Subcutaneous abdominal adipose tissue (tissue), 5 donors: ENCODE measurements around the gene CASP5.

ENCODE experiments used
- H3K27ac ChIP-seq: one replicate; pipeline ENCODE4 v1.7.0; 2013; ENCODE audit warnings: low read depth, mild to moderate bottlenecking, inconsistent platforms, low read length, moderate library complexity
- H3K27me3 ChIP-seq, 5 donors: one replicate each; pipeline ENCODE4 v1.7.0; 2013; ENCODE audit warnings: low read length in 5 of 5, inconsistent platforms in 1 of 5; ENCODE audit not compliant: control insufficient read depth in 5 of 5, insufficient read depth in 4 of 5
- H3K36me3 ChIP-seq, 5 donors: one replicate each; pipeline ENCODE4 v1.7.0; 2013; ENCODE audit warnings: low read length in 5 of 5; ENCODE audit not compliant: control insufficient read depth in 5 of 5, insufficient read depth in 5 of 5
- H3K4me1 ChIP-seq, 5 donors: one replicate each; pipeline ENCODE4 v1.7.0; 2013; ENCODE audit warnings: low read length in 5 of 5, mild to moderate bottlenecking in 3 of 5, moderate library complexity in 1 of 5; ENCODE audit not compliant: control insufficient read depth in 5 of 5, insufficient read depth in 5 of 5
- H3K4me3 ChIP-seq, 5 donors: one replicate each; pipeline ENCODE4 v1.7.0; 2013; ENCODE audit warnings: low read length in 5 of 5, low read depth in 1 of 5
- H3K9ac ChIP-seq, 5 donors: one replicate each; pipeline ENCODE4 v1.7.0; 2013; ENCODE audit warnings: low read length in 5 of 5, mild to moderate bottlenecking in 4 of 5, moderate library complexity in 3 of 5
- H3K9me3 ChIP-seq, 5 donors: one replicate each; pipeline ENCODE4 v1.7.0; 2013; ENCODE audit warnings: low read length in 5 of 5; ENCODE audit not compliant: control insufficient read depth in 5 of 5
- donor health status: healthy.
- donor health status: healthy.
- donor health status: healthy.
- donor health status: healthy.
- donor health status: healthy.

The CASP5 gene

DNA sequence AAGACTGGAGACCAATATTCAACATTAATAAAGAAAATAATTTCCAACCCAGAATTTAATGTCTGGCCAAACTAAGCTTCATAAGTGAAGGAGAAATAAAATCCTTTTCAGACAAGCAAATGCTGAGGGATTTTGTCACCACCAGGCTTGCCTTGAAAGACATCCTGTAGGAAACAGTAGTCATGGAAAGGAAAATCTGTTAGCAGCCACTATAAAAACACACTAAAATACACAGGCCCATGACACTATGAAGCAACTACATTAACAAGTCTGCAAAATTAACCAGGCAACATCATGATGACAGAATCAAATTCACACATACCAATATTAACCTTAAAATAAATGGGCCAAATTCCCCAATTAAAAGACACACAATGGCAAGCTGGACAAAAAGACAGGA, 52.2 kb downstream of the CASP5 start:
- peaks cover 0 to 30% (median 18%) of the 10 kb centered on the region in 5 donors for H3K4me1 ChIP-seq
- no peak overlapping the region for H3K4me3 ChIP-seq
- H3K27ac ChIP-seq: no peak overlapping the region
- H3K36me3 ChIP-seq: no peaks in the 10 kb centered on the region
- H3K9me3 ChIP-seq: peaks cover 0 to 12% (median 2%) of the 10 kb centered on the region in 5 donors
- no peaks in the 10 kb centered on the region for H3K27me3 ChIP-seq
- H3K9ac ChIP-seq: no peak overlapping the region

DNA sequence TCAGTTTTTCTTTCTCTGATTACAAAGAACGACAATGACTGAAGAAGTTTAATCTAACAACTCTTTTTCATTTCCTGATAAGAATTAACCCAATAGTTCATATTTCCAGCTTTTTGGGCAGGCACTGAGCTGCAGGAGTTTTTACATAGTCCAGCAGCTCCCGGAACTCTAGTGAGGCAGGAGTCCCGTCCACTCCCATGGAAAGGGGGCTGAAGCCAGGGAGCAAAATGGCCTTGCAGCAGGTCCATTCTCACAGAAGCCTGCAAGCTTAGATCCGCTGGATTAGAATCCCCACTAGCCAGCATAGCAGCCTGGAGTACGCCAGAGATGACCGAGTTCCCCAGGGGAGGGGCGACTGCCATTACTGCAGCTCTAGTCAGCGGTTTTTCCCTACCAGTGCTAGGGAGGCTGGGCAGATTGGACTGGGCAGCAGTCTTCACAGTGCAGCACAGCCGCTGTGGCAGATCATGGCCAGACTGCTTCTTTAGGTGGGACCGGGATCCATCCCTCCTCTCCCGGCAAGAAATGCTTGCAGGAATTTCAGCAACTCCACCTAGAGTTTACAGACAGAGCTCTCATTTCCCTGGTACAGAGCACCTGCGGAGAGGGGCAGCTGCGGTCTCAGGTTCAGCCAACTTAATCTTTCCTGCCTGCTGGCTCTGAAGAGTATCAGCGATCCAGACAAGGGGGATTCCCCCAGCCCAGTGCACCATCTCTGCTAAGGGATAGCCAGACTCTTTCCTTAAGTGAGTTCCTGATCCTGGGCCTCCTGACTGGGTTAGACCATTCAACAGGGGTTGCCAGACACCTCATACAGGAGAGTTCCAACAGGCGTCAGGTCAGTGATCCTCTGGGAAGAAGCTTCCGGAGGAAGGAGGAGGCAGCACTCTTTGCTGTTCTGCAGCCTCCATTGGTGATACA, 53.9 kb downstream of the CASP5 start:
- H3K9ac ChIP-seq: peak overlapping the region; percentile 57 to 98 (median 87)

DNA sequence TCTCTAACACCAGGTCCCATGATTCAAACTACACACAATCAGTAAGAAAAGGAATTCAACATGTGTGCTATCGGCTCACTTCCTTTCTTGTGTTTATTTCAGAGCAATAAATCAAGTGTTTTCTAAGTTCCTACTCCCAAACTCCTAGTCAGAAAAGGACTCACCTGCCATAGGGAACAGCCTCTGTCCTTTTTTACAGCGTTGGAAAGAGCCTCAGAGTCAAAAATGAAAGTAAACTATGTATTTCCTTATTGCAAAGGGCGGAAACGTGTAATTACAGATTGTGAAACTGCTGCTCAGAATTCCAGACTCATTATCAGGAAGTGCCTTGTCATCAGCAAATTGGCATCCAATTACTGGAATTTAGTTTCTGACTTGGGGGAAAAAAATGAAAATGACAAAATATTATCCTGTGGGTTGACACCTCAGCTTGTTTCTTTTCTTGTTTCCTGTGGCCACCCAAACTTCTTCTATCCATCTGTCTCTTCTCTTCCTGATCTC, 54.6 kb downstream of the CASP5 start, which contains the start of gene CASP4:
Gene CASP4, minus strand, starts transcription at position 220 of the 501 bp plus-strand sequence. Its CDS starts 49 bp downstream, at position 171.
- no peaks in the 10 kb centered on the region for H3K27me3 ChIP-seq
- H3K9ac ChIP-seq: peak within 1 kb of the TSS; percentile 57 to 98 (median 87)
- H3K4me3 ChIP-seq: peak within 1 kb of the TSS; percentile 75 to 94 (median 84)
- H3K27ac ChIP-seq: peak within 1 kb of the TSS; percentile 92
- peaks cover 0 to 9% (median 0%) of the 10 kb centered on the region in 5 donors for H3K9me3 ChIP-seq
- peaks cover 0 to 40% (median 27%) of the 10 kb centered on the region in 5 donors for H3K4me1 ChIP-seq
- no peaks in the 10 kb centered on the region for H3K36me3 ChIP-seq

More for the DNA sequence above, 53.9 kb downstream of the CASP5 start:
- H3K9me3 ChIP-seq: peaks cover 0 to 9% (median 0%) of the 10 kb centered on the region in 5 donors
- H3K4me1 ChIP-seq: peaks cover 0 to 36% (median 24%) of the 10 kb centered on the region in 5 donors
- H3K27ac ChIP-seq: peak overlapping the region; percentile 92
- H3K27me3 ChIP-seq: no peaks in the 10 kb centered on the region
- peak overlapping the region; percentile 75 to 94 (median 84) for H3K4me3 ChIP-seq
- no peaks in the 10 kb centered on the region for H3K36me3 ChIP-seq

DNA sequence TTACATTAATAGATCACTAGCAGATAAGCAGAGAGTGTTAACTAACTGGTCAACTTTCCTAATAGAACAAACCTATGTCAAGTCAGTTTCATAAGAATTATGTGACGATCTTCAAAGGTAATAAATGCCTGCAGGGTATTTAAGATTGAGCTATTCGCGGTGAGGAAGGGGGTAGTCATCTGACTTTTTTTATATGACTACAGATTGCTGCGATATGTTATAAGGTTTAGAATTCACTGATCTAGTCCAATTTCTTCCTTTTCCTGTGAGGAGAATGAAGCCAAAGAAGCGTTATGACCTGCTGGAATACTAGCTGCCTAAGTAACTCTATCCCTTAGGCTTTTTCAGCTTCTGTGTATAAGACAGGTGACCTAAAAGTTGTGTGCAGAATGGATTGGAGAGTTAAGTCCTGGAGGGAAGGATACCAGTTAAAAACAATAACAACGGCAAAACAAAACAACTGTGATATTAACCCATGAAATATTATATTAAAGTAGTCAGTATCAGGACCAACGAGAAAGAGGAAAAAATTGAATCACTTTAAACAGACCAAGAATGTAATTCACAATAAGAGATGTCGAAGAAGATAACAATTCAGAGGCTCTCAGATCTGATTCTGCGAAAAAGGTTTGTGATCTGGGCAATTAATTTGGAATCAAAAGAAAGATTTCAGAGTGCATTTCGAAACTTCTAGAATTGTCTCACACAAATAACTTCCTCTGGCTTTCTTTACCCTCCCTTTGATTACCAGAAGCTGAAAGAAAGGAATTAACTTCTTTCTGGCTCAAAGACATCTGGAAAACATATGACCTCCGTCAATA, 55.2 kb downstream of the CASP5 start:
- peaks cover 0 to 41% (median 30%) of the 10 kb centered on the region in 5 donors for H3K4me1 ChIP-seq
- peak overlapping the region; percentile 75 to 94 (median 84) for H3K4me3 ChIP-seq
- H3K27ac ChIP-seq: peak overlapping the region; percentile 92
- H3K27me3 ChIP-seq: no peaks in the 10 kb centered on the region
- no peaks in the 10 kb centered on the region for H3K36me3 ChIP-seq
- H3K9me3 ChIP-seq: peaks cover 0 to 4% (median 0%) of the 10 kb centered on the region in 5 donors
- H3K9ac ChIP-seq: peak overlapping the region; percentile 57 to 98 (median 87)

DNA sequence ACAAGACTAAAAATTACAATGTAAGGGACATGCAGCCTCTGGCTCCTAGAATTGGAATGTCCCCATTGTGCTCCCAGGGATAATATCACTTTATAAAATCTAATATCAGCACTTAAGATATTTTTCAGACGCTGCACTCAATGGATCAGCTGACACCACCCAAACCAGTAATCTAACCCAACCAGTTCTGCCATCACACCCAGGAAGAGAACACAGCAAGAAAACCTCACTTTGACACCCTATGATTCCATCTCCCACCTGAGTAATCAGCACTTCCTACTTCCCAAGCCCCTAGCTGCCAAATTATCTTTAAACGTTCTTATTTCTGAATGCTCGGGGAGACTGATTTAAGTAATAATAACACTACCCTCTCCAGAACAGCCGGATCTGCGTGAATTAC, 57.2 kb downstream of the CASP5 start:
- no peaks in the 10 kb centered on the region for H3K9me3 ChIP-seq
- H3K27me3 ChIP-seq: no peaks in the 10 kb centered on the region
- no peak overlapping the region for H3K9ac ChIP-seq
- H3K27ac ChIP-seq: no peak overlapping the region
- peaks cover 2 to 51% (median 40%) of the 10 kb centered on the region in 5 donors for H3K4me1 ChIP-seq
- H3K36me3 ChIP-seq: peaks cover 2 to 7% (median 3%) of the 10 kb centered on the region in 5 donors
- no peak overlapping the region for H3K4me3 ChIP-seq

DNA sequence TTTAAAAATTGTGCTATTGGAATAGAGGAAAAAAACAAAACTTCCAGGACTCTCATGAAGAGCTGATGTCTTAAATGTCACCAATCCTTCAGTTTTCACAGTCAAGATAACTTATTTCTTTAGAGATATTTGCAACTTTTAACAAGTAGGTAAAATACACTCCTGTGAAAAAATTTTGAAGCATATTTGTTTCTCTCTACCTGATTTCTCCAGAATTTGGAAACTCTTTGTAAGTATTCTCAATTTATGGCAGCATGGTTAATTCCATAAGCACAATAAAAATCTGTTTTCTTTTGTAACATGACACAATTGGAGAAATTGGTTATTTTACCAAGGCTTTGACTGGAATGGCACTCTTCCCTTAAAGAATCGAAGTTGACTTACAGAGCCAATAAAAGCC, 58.7 kb downstream of the CASP5 start:
- Histone ChIP-seq H3K4me3 (no peak overlapping the region), H3K4me1 (peaks cover 2 to 47% (median 36%) of the 10 kb centered on the region in 5 donors), H3K27me3 (no peaks in the 10 kb centered on the region), H3K9me3 (no peaks in the 10 kb centered on the region), H3K27ac (no peak overlapping the region), H3K9ac (no peak overlapping the region), H3K36me3 (peaks cover 2 to 7% (median 3%) of the 10 kb centered on the region in 5 donors)

DNA sequence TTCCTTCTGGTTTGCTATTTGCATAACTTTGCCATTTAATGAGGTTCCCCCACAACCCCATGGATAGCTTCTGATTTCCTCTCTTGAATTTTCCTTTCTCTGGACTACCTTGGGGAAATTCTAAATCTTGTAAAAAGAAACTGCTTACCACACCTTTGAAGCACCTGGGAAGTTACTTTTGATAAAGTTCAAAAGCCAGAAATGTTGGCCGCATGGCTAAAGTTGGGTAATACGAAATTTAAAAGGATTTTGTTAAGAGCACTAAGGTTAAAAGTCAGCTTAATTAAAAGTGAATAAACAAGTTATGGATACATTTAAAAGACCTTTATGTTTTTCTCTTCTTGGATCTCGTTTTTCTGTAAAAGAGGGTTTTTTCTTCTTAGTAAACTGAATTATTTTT, 60.1 kb downstream of the CASP5 start:
- no peaks in the 10 kb centered on the region for H3K9me3 ChIP-seq
- no peak overlapping the region for H3K9ac ChIP-seq
- H3K36me3 ChIP-seq: peaks cover 2 to 7% (median 3%) of the 10 kb centered on the region in 5 donors
- H3K27ac ChIP-seq: peak overlapping the region; percentile 51
- peaks cover 2 to 42% (median 32%) of the 10 kb centered on the region in 5 donors for H3K4me1 ChIP-seq
- H3K4me3 ChIP-seq: no peak overlapping the region
- no peaks in the 10 kb centered on the region for H3K27me3 ChIP-seq

DNA sequence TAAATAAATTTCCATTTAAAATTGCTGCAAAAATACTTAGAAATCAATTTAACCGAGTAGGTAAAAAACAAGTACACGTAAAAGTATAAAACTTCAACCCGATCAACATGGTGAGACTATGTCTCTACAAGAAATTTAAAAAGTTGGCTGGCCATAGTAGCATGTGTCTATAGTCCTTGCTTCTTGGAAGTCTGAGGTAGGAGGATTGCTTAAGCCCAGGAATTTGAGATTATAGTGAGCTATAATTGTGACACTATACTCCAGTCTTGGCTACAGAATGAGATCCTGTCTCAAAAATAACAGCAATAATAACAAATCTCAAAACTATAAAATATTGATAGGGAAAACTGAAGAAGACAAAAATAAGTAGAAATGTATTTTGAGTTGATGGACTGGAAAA, 65.7 kb downstream of the CASP5 start:
- no peak overlapping the region for H3K9ac ChIP-seq

DNA sequence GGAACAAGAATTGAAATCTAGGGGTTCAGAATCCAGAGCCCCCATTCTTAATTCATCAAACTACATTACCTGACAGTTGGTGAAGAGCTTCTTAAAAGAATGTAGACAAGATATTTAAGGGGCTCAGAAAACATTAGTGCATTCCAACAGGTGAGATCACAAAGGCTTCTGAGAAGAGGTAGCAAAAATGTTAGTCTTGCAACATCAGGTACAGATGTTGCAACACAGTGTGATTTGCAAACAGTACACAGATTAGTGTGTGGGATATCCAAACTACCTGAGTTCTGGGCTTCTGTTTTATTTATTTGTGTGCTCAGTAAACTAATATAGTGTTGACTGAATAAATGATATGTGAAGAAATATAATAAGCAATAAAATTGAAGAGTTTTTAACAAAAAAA, 66.4 kb downstream of the CASP5 start:
- peaks cover 15 to 32% (median 24%) of the 10 kb centered on the region in 5 donors for H3K36me3 ChIP-seq
- no peak overlapping the region for H3K27ac ChIP-seq
- no peak overlapping the region for H3K4me3 ChIP-seq
- H3K4me1 ChIP-seq: peaks cover 0 to 4% (median 3%) of the 10 kb centered on the region in 5 donors
- no peaks in the 10 kb centered on the region for H3K27me3 ChIP-seq
- H3K9ac ChIP-seq: no peak overlapping the region
- no peaks in the 10 kb centered on the region for H3K9me3 ChIP-seq

More for the DNA sequence above, 65.7 kb downstream of the CASP5 start:
- Histone ChIP-seq H3K4me3 (no peak overlapping the region), H3K4me1 (peaks cover under 1 to 9% (median 6%) of the 10 kb centered on the region in 5 donors), H3K36me3 (peaks cover 9 to 25% (median 20%) of the 10 kb centered on the region in 5 donors), H3K9me3 (no peaks in the 10 kb centered on the region), H3K27me3 (no peaks in the 10 kb centered on the region), H3K27ac (no peak overlapping the region)
